HL-60 (cell line): Measurements from ENCODE around the gene FBXO42.

Experiments
- DNase-seq, 2 experiments: peaks; one replicate each; pipeline ENCODE4 v3.0.0-alpha.2; 2010 to 2020; ENCODE audit warnings: low read depth in 1 of 2, low spot score in 1 of 2
- H3K27ac ChIP-seq: fragments of 250-450 bp; sonication (Bioruptor Pico); replicated peaks from 2 replicates; pipeline ENCODE4 v1.5.1; 2020; ENCODE audit warnings: mild to moderate bottlenecking, moderate library complexity
- H3K27me3 ChIP-seq: fragments of 250-450 bp; sonication (Bioruptor Pico); 2 replicates; pipeline ENCODE4 v1.5.1; 2021; ENCODE audit warnings: mild to moderate bottlenecking, moderate library complexity; ENCODE audit not compliant: insufficient read depth, poor library complexity, severe bottlenecking
- H3K4me3 ChIP-seq: replicated peaks from 2 replicates; pipeline ENCODE4 v1.5.1; 2011; ENCODE audit warnings: mild to moderate bottlenecking, control low read depth, low read length; ENCODE audit not compliant: insufficient read depth
- CTCF ChIP-seq: IDR thresholded peaks from one replicate; pipeline ENCODE4 v1.5.1; 2011; ENCODE audit warnings: low read length, control low read depth, inconsistent platforms; ENCODE audit not compliant: insufficient read depth
- GABPA ChIP-seq: IDR thresholded peaks from 2 replicates; pipeline ENCODE4 v1.6.1; 2012; ENCODE audit warnings: low read depth
- POLR2AphosphoS5 ChIP-seq: IDR thresholded peaks from 2 replicates; pipeline ENCODE4 v1.6.1; 2012; ENCODE audit warnings: low read depth
- REST ChIP-seq: IDR thresholded peaks from 2 replicates; pipeline ENCODE4 v1.6.1; 2012; ENCODE audit warnings: low read depth; ENCODE audit not compliant: insufficient replicate concordance
- SPI1 ChIP-seq: IDR thresholded peaks from 2 replicates; pipeline ENCODE4 v1.6.1; 2012; ENCODE audit warnings: low read depth, mild to moderate bottlenecking, borderline replicate concordance

FBXO42 gene

GRCh38 chr1:16371725-16372124 lies 19.4 kb upstream of the FBXO42 start:
- Histone ChIP-seq H3K27ac (no peak overlapping the region), H3K27me3 (no peaks in the 10 kb centered on the region), H3K4me3 (no peak overlapping the region)
- DNase-seq: no peak
- TF ChIP-seq CTCF (no peak), SPI1 (no peak), POLR2AphosphoS5 (no peak), REST (no peak), GABPA (no peak)

GRCh38 chr1:16369821-16370220 lies 17.5 kb upstream of the FBXO42 start:
- no peak for DNase-seq
- no peaks in the 10 kb centered on the region for H3K27me3 ChIP-seq
- no peak overlapping the region for H3K4me3 ChIP-seq
- H3K27ac ChIP-seq: no peak overlapping the region
- TF ChIP-seq GABPA (no peak), CTCF (no peak), SPI1 (no peak), REST (no peak), POLR2AphosphoS5 (no peak)

GRCh38 chr1:16367968-16368890 lies 15.9 kb upstream of the FBXO42 start:
- H3K27me3 ChIP-seq: no peaks in the 10 kb centered on the region
- peak overlapping the region; percentile 83 for H3K4me3 ChIP-seq
- TF ChIP-seq GABPA (no peak), POLR2AphosphoS5 (no peak), CTCF (no peak), SPI1 (no peak), REST (no peak)
- H3K27ac ChIP-seq: peak overlapping the region; percentile 93
- no peak for DNase-seq
